ENCODE results near the gene TCP11.

Gene TCP11

GRCh38 chr6:35084041-35084491 is 57.1 kb downstream of the TCP11 start (continued):
- TF ChIP-seq TSHZ2 (CRISPR knock-in tag; IDR thresholded peaks at IDR 0.05) (no peak), TCF4 (CRISPR knock-in tag; IDR thresholded peaks at IDR 0.05; ENCODE audit: borderline replicate concordance) (no peak), CSDC2 (CRISPR knock-in tag; IDR thresholded peaks at IDR 0.05) (no peak), TOX (CRISPR knock-in tag; IDR thresholded peaks at IDR 0.05; ENCODE audit: borderline replicate concordance) (no peak), ZNF8 (CRISPR knock-in tag; IDR thresholded peaks at IDR 0.05) (no peak), SNAI2 (CRISPR knock-in tag; IDR thresholded peaks at IDR 0.05) (no peak), ZC3H10 (CRISPR knock-in tag; IDR thresholded peaks at IDR 0.05) (no peak), OSR1 (CRISPR knock-in tag; IDR thresholded peaks at IDR 0.05) (no peak), ISL1 (CRISPR knock-in tag; IDR thresholded peaks at IDR 0.05) (no peak), ESRRG (CRISPR knock-in tag; IDR thresholded peaks at IDR 0.05) (no peak), PPARA (CRISPR knock-in tag; IDR thresholded peaks at IDR 0.05; ENCODE audit: borderline replicate concordance) (no peak), ARNTL (CRISPR knock-in tag; IDR thresholded peaks at IDR 0.05; ENCODE audit: borderline replicate concordance, low read depth) (no peak)

- no peak for ATAC-seq
- TF ChIP-seq SNAI2 (CRISPR knock-in tag; IDR thresholded peaks at IDR 0.05) (no peak), ZNF70 (CRISPR knock-in tag; IDR thresholded peaks at IDR 0.05) (no peak), ZFP3 (CRISPR knock-in tag; IDR thresholded peaks at IDR 0.05) (no peak), CREB5 (CRISPR knock-in tag; IDR thresholded peaks at IDR 0.05; ENCODE audit: low read depth) (no peak), TOX (CRISPR knock-in tag; IDR thresholded peaks at IDR 0.05; ENCODE audit: borderline replicate concordance) (no peak), ZC3H10 (CRISPR knock-in tag; IDR thresholded peaks at IDR 0.05) (no peak), ZFP30 (CRISPR knock-in tag; IDR thresholded peaks at IDR 0.05) (no peak), ZNF565 (CRISPR knock-in tag; conservative IDR thresholded peaks at IDR 0.05; ENCODE audit: low read depth) (no peak), PATZ1 (CRISPR knock-in tag; IDR thresholded peaks at IDR 0.05; ENCODE audit: borderline replicate concordance) (no peak), ESRRG (CRISPR knock-in tag; IDR thresholded peaks at IDR 0.05) (no peak), BACH2 (CRISPR knock-in tag; IDR thresholded peaks at IDR 0.05; ENCODE audit: borderline replicate concordance) (no peak), PPARA (CRISPR knock-in tag; IDR thresholded peaks at IDR 0.05; ENCODE audit: borderline replicate concordance) (no peak), POU6F1 (CRISPR knock-in tag; IDR thresholded peaks at IDR 0.05; ENCODE audit: borderline replicate concordance, low read depth) (no peak), CSRNP3 (CRISPR knock-in tag; IDR thresholded peaks at IDR 0.05) (no peak), ZNF8 (CRISPR knock-in tag; IDR thresholded peaks at IDR 0.05) (no peak), GLIS3 (CRISPR knock-in tag; IDR thresholded peaks at IDR 0.05) (no peak), OSR1 (CRISPR knock-in tag; IDR thresholded peaks at IDR 0.05) (no peak), TSHZ2 (CRISPR knock-in tag; IDR thresholded peaks at IDR 0.05) (no peak), CSDC2 (CRISPR knock-in tag; IDR thresholded peaks at IDR 0.05) (no peak), RARB (CRISPR knock-in tag; IDR thresholded peaks at IDR 0.05) (no peak)
Measured at GRCh38 chr6:35083507-35083906, 57.6 kb downstream of the TCP11 start.
